GM11168 (cell line): ENCODE measurements around the gene DBNL.

Source experiments
- in situ Hi-C: fragments of 300-500 bp; cut with MboI; formaldehyde crosslinking; loops from one replicate; pipeline ENCODE4 v1.12.0; 2022; ENCODE audit warnings: low sequenced_read_pairs; ENCODE audit not compliant: unreplicated experiment

Gene DBNL

GRCh38 chr7:44075296-44076075 lies 31.0 kb downstream of the DBNL start:
- in situ Hi-C loops, result no loop called here

- in situ Hi-C loops, result no loop called here
These were observed 31.8 kb downstream of the DBNL start for GRCh38 chr7:44076101-44076895.

GRCh38 chr7:44077061-44077460 lies 32.6 kb downstream of the DBNL start:
- in situ Hi-C loops, result no loop called here

- in situ Hi-C loops, result no loop called here
These were observed 33.2 kb downstream of the DBNL start for GRCh38 chr7:44077681-44078091.

- in situ Hi-C loops, result no loop called here
These were observed 34.0 kb downstream of the DBNL start for GRCh38 chr7:44078521-44078920.

GRCh38 chr7:44079331-44080021 lies 35.0 kb downstream of the DBNL start:
- in situ Hi-C loops, result no loop called here

- in situ Hi-C loops, result no loop called here
These were observed 35.6 kb downstream of the DBNL start for GRCh38 chr7:44080118-44080517.

GRCh38 chr7:44080686-44081265 lies 36.3 kb downstream of the DBNL start:
- in situ Hi-C loops, result no loop called here

GRCh38 chr7:44081266-44081748 lies 36.8 kb downstream of the DBNL start:
- in situ Hi-C loops, result no loop called here

- in situ Hi-C loops, result no loop called here
These were observed 38.2 kb downstream of the DBNL start for GRCh38 chr7:44082541-44083207.

- in situ Hi-C loops, result no loop called here
These were observed 39.3 kb downstream of the DBNL start for GRCh38 chr7:44083796-44084195.

GRCh38 chr7:44084701-44085100 lies 40.2 kb downstream of the DBNL start:
- in situ Hi-C loops, result no loop called here

- in situ Hi-C loops, result no loop called here
These were observed 41.0 kb downstream of the DBNL start for GRCh38 chr7:44085546-44085945.

- in situ Hi-C loops, result no loop called here
These were observed 42.1 kb downstream of the DBNL start for GRCh38 chr7:44086627-44087026.

- in situ Hi-C loops, result no loop called here
These were observed 43.7 kb downstream of the DBNL start for GRCh38 chr7:44087911-44088838.

GRCh38 chr7:44093102-44093641 lies 48.7 kb downstream of the DBNL start:
- in situ Hi-C loops, result no loop called here

- in situ Hi-C loops, result no loop called here
These were observed 49.9 kb downstream of the DBNL start for GRCh38 chr7:44094365-44094764.

- in situ Hi-C loops, result no loop called here
These were observed 50.5 kb downstream of the DBNL start for GRCh38 chr7:44094883-44095592.
